Stimulated activated CD8-positive, alpha-beta memory T cell treated with anti-CD3 and anti-CD28 coated beads, Interleukin-7, amount 100 ng/mL, for 24 hours (primary cell): ENCODE data around the gene CRCP.

Experiments
- DNase-seq: peaks from one replicate; pipeline ENCODE4 v3.0.0-alpha.2; 2020; ENCODE audit warnings: low read depth

CRCP gene

DNA sequence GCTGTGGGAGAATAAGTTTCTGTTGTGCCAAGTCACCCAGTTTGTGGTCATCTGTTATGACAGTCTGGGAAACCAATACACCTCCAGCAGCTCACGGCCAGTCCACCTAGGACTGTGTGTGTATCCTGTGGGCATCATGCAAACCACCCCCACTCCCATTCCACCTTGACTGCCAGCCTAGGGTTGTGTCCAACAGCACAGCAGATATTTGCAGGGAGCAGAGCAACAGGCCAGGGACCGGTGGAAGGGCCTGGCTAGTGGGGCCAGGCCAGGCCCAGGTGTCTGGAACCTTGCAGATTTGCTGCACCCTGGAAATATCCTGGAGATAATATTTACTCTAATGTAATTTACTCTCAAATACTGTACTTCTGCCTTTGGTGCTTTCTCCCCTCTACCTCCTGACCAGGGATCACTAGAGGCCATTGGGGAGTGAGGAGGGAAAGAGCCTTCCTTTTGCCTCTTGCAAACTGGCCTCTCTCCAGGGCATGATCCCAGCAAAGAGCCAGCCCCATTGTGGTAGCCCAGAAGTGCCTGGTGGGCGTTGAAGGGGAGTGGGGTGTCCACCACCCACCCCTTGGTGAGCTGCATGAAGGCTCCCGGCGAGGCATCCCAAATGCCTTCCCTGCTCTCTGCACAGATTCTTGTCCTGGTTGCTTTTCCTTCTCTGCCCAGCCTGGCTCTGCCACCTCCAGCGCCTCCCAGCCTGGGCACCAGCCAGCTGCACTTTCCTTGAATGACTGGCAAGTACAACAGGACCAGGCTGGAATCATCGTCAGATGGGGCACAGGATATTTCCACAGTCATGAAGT is 75.3 kb downstream of the CRCP start:
- DNase-seq, result no peak

DNA sequence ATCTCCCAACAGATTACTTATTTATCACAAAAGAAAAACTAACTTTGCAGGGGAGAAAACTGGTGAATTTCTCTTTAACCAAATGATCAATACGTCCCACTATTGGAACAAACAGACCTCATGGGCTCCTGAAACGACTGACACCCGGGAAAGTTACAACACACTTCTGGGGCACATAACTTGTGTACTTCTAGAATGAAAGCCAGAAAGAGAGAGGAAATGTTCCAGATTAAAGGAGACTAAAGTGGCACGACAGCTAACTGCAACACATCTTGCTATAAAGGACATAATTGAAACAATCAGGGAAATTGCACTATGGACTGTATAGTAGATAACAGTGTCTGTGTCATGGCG is 75.8 kb downstream of the CRCP start:
- DNase-seq, result no peak

DNA sequence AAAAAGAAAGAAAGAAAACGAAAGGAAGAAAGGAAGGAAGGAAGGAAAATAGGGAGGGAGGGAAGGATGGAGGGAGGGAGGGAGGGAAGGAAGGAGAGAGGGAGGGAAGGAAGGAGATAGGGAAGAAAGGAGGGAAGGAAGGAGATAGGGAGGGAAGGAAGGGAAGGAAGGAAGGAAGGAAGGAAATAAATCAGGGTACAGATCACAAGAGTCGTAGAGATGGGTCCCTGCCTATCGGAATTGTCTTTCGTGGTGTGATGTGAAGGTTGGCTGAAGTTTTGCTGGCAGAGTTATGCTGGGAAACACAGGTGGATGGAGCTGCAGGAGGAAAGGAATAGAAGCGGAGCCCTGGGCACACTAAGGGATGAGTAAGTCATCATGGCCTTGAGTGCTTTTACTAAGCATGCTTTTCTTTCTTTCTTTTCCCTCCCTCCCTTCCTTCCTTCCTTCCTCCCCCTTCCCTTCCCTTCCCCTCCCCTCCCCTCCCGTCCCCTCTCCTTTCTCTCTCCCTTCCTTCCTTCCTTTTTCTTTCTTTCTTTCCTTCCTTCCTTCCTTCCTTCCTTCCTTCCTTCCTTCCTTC is 78.6 kb downstream of the CRCP start:
- no peak for DNase-seq

DNA sequence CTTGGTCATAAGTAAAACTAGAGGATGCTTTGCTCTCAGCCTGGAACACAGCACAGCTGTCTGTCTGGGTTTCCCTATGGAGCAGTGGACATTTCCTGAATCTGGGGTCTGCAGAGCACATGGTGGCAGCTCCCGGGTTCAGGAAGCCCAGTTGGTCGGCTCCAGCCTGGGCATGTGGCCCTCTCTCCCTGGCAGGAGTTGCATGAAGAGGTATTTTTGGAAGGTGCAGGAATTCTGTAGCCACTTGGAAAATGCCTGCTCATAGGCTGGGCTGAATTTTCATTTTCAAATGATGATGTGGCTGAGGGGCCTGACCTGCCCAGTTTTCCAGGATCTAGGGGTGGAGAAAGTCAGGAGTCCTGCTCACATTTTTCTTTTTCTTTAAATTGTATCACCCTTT is 83.8 kb downstream of the CRCP start:
- DNase-seq, result no peak

DNA sequence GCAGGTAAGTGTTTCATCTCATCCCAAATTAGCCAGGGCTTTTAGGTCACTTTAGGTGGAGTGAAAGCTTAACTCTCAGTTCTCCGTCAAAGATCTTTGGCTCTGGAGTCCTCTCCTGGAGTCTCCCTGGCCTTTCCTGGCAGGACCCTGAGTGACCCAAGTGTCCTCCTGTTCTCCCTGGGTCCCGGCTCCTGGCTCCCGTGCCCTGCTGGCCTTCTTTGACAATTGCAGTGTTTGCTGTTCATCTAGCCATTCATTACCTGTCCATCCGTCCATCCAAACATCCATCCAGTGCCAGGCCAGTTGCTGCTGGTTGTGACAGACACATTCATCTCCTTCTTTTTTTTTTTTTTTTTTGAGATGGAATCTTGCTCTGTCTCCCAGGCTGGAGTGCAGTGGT is 84.3 kb downstream of the CRCP start:
- DNase-seq, result no peak

DNA sequence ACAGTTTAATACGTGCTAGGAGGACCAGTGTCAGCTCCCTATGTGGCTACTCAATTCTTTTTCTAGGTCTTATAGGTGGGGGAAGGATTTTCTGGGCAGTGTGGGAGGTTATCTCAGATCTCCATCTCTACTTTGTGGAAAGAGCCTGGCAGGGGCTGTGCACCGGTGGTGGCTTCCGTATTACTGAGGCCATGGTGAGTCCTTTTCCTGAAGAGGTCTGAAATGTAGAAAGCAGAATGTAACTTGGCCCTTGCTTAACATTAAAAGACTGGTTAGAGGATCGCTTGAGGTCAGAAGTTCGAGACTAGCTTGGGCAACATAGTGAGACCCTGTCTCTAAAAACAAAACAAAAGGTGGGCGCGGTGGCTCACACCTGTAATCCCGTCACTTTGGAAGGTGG is 87.8 kb downstream of the CRCP start:
- no peak for DNase-seq
